Neural cell (in vitro differentiated cells): ENCODE data around the gene DIP2C. TPM values are rescaled to one million over a fixed set of nuclear protein-coding genes. Genes with fewer than 3 reads are reported as not detected.

Experiments
- H2AFZ ChIP-seq: fragments of 200-600, 300-800 bp; sonication (generic), shearing (Covaris generic); 2 replicates; pipeline ENCODE4 v1.6.0; 2014; ENCODE audit warnings: low read depth, mild to moderate bottlenecking, antibody characterized with exemption, low read length, moderate library complexity
- H3F3A ChIP-seq: fragments of 200-600 bp; shearing (Covaris generic); 2 replicates; pipeline ENCODE4 v1.6.1; 2016; ENCODE audit warnings: mild to moderate bottlenecking, moderate library complexity, mixed read lengths, antibody characterized with exemption, low read length; ENCODE audit not compliant: insufficient read depth, poor library complexity, severe bottlenecking
- H3K27ac ChIP-seq: fragments of 200-600, 300-800 bp; sonication (generic), shearing (Covaris generic); 2 replicates; pipeline ENCODE4 v1.5.1; 2014; ENCODE audit warnings: mild to moderate bottlenecking, low read length, moderate library complexity
- H3K27me3 ChIP-seq: fragments of 300-800, 200-600 bp; sonication (generic), shearing (Covaris generic); 2 replicates; pipeline ENCODE4 v1.6.0; 2014; ENCODE audit warnings: mild to moderate bottlenecking, low read depth, low read length, moderate library complexity; ENCODE audit not compliant: insufficient read depth
- H3K36me3 ChIP-seq: fragments of 300-800, 200-600 bp; sonication (generic), shearing (Covaris generic); 2 replicates; pipeline ENCODE4 v1.5.1; 2014; ENCODE audit warnings: mild to moderate bottlenecking, antibody characterized with exemption, low read length, moderate library complexity; ENCODE audit not compliant: insufficient read depth
- H3K4me2 ChIP-seq: fragments of 300-800, 200-600 bp; sonication (generic), shearing (Covaris generic); 2 replicates; pipeline ENCODE4 v1.6.0; 2014; ENCODE audit warnings: mild to moderate bottlenecking, low read length
- H3K4me3 ChIP-seq: fragments of 300-800, 200-600 bp; sonication (generic), shearing (Covaris generic); 2 replicates; pipeline ENCODE4 v1.5.1; 2014; ENCODE audit warnings: mild to moderate bottlenecking, low read length, moderate library complexity
- H3K79me2 ChIP-seq: fragments of 200-600 bp; shearing (Covaris generic); replicated peaks from 2 replicates; pipeline ENCODE4 v1.6.0; 2014; ENCODE audit warnings: mild to moderate bottlenecking, low read length, moderate library complexity; ENCODE audit not compliant: insufficient read depth
- H3K9ac ChIP-seq: fragments of 300-800, 200-600 bp; sonication (generic), shearing (Covaris generic); 2 replicates; pipeline ENCODE4 v1.6.1; 2016; ENCODE audit warnings: mild to moderate bottlenecking, low read length, mixed read lengths
- H3K9me2 ChIP-seq: fragments of 200-600 bp; shearing (Covaris generic); 2 replicates; pipeline ENCODE4 v1.6.1; 2016; ENCODE audit warnings: mild to moderate bottlenecking, low read length, mixed read lengths; ENCODE audit not compliant: insufficient read depth
- H3K9me3 ChIP-seq: fragments of 200-600, 300-800 bp; sonication (generic), shearing (Covaris generic); 2 replicates; pipeline ENCODE4 v1.6.1; 2016; ENCODE audit warnings: mild to moderate bottlenecking, mixed run types, low read length, moderate library complexity, mixed read lengths
- H4K20me1 ChIP-seq: fragments of 200-600 bp; shearing (Covaris generic); 2 replicates; pipeline ENCODE4 v1.6.1; 2016; ENCODE audit warnings: mild to moderate bottlenecking, mixed run types; ENCODE audit not compliant: insufficient read depth
- EP300 ChIP-seq: fragments of 450-650 bp; conservative IDR thresholded peaks from 2 replicates; pipeline ENCODE4 v1.6.1; 2014; ENCODE audit warnings: antibody characterized with exemption, mild to moderate bottlenecking, moderate library complexity; ENCODE audit not compliant: poor library complexity, severe bottlenecking
- EZH2 ChIP-seq: fragments of 200-600, 300-800 bp; shearing (Covaris generic), sonication (generic); IDR thresholded peaks from 2 replicates; pipeline ENCODE4 v1.6.1; 2014; ENCODE audit warnings: antibody characterized with exemption, low read length, borderline replicate concordance, mild to moderate bottlenecking; ENCODE audit not compliant: insufficient read depth, poor library complexity, severe bottlenecking
- MXI1 ChIP-seq: fragments of 450-650 bp; conservative IDR thresholded peaks from 2 replicates; pipeline ENCODE4 v1.6.1; 2014; ENCODE audit warnings: antibody characterized with exemption, mild to moderate bottlenecking; ENCODE audit not compliant: poor library complexity, severe bottlenecking
- POLR2AphosphoS5 ChIP-seq: IDR thresholded peaks from 2 replicates; pipeline ENCODE4 v1.6.1; 2012
- RAD21 ChIP-seq: fragments of 450-650 bp; conservative IDR thresholded peaks from 2 replicates; pipeline ENCODE4 v1.6.1; 2014; ENCODE audit warnings: antibody characterized with exemption, mild to moderate bottlenecking, moderate library complexity
- REST ChIP-seq: IDR thresholded peaks from 2 replicates; pipeline ENCODE4 v1.6.1; 2012; ENCODE audit warnings: borderline replicate concordance
- SMC3 ChIP-seq: fragments of 450-650 bp; conservative IDR thresholded peaks from 2 replicates; pipeline ENCODE4 v1.6.1; 2014; ENCODE audit warnings: antibody characterized with exemption, mild to moderate bottlenecking, moderate library complexity; ENCODE audit not compliant: poor library complexity
- TAF1 ChIP-seq: IDR thresholded peaks from 2 replicates; pipeline ENCODE4 v1.6.1; 2012; ENCODE audit warnings: low read depth
- polyA plus RNA-seq: library from polyadenylated mRNA; depleted of rRNA; stranded (reverse); fragments of >200 nt; gene quantifications from 2 replicates; pipeline ENCODE4 v1.2.3, GENCODE V29; 2014
- TF ChIP-seq, protein P1 (sequence below): fragments of 450-650 bp; IDR thresholded peaks from 2 replicates; pipeline ENCODE4 v1.5.1; 2014; ENCODE audit warnings: antibody characterized with exemption, mild to moderate bottlenecking, moderate library complexity; ENCODE audit not compliant: poor library complexity, severe bottlenecking

DIP2C gene
- polyA plus RNA-seq, 1 donor from 2014 or later: 24.1 TPM

GRCh38 chr10:314871-315270, 374.6 kb downstream of the DIP2C start:
- TF ChIP-seq RAD21 (no peak), TAF1 (no peak), MXI1 (no peak), REST (no peak), EP300 (no peak), SMC3 (no peak), EZH2 (no peak), POLR2AphosphoS5 (no peak)
- TF ChIP-seq, protein P1, sequence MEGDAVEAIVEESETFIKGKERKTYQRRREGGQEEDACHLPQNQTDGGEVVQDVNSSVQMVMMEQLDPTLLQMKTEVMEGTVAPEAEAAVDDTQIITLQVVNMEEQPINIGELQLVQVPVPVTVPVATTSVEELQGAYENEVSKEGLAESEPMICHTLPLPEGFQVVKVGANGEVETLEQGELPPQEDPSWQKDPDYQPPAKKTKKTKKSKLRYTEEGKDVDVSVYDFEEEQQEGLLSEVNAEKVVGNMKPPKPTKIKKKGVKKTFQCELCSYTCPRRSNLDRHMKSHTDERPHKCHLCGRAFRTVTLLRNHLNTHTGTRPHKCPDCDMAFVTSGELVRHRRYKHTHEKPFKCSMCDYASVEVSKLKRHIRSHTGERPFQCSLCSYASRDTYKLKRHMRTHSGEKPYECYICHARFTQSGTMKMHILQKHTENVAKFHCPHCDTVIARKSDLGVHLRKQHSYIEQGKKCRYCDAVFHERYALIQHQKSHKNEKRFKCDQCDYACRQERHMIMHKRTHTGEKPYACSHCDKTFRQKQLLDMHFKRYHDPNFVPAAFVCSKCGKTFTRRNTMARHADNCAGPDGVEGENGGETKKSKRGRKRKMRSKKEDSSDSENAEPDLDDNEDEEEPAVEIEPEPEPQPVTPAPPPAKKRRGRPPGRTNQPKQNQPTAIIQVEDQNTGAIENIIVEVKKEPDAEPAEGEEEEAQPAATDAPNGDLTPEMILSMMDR: no peak

DNA sequence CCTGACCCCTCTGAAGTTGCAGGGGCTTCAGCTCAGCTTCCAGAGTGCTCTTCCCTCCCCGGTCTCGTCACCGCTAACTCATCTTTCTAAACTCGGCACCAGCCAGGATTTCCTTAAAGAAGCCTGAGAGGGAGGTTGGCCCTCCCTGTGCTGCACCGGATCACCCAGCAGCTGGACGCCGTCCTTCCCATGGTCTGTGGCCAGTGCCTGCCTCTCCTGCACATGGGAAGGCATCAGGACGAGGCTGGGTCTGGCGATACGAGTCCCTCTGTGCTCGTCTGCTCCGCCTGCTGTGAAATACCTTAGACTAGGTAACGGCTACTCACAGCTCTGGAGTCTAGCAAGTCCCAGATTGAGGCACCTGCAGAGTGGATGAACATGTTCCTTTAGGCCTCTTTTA, 375.1 kb downstream of the DIP2C start:
- Histone ChIP-seq H3K79me2 (no peaks in the 10 kb centered on the region), H4K20me1 (no peaks in the 10 kb centered on the region), H3K9me3 (no peaks in the 10 kb centered on the region), H3K9ac (no peak overlapping the region), H3K9me2 (no peaks in the 10 kb centered on the region), H3K36me3 (no peaks in the 10 kb centered on the region), H3K27ac (no peak overlapping the region), H3K27me3 (no peaks in the 10 kb centered on the region), H3F3A (no peaks in the 10 kb centered on the region), H2AFZ (no peak overlapping the region), H3K4me3 (no peak overlapping the region), H3K4me2 (no peak overlapping the region)
- TF ChIP-seq EP300 (no peak), REST (no peak), EZH2 (no peak), RAD21 (no peak), TAF1 (no peak), MXI1 (no peak), POLR2AphosphoS5 (no peak)
- TF ChIP-seq, protein P1: no peak

More at GRCh38 chr10:314871-315270, 374.6 kb downstream of the DIP2C start:
- Histone ChIP-seq H3K79me2 (no peaks in the 10 kb centered on the region), H3K9me2 (no peaks in the 10 kb centered on the region), H3F3A (no peaks in the 10 kb centered on the region), H3K27me3 (no peaks in the 10 kb centered on the region), H4K20me1 (no peaks in the 10 kb centered on the region), H3K9ac (no peak overlapping the region), H3K4me2 (no peak overlapping the region), H3K36me3 (no peaks in the 10 kb centered on the region), H3K27ac (no peak overlapping the region), H3K9me3 (no peaks in the 10 kb centered on the region), H3K4me3 (no peak overlapping the region), H2AFZ (no peak overlapping the region)
